ENCODE results near the gene PF4V1.

The PF4V1 gene

GRCh38 chr4:73853246-73853704, at the start of gene PF4V1:
Gene PF4V1, plus strand, starts transcription at chr4:73853296. Its CDS starts 67 bp downstream, at chr4:73853363.
- DNase-seq: no peak

GRCh38 chr4:73810191-73810590, 42.9 kb upstream of the PF4V1 start:
- no peak for DNase-seq

GRCh38 chr4:73811841-73812240, 41.3 kb upstream of the PF4V1 start:
- no peak for DNase-seq

GRCh38 chr4:73814679-73815078, 38.4 kb upstream of the PF4V1 start:
- no peak for DNase-seq

- DNase-seq: no peak
These were observed 38.0 kb upstream of the PF4V1 start for GRCh38 chr4:73815145-73815544.

- DNase-seq: no peak
These were observed 36.3 kb upstream of the PF4V1 start for GRCh38 chr4:73816814-73817213.

GRCh38 chr4:73817341-73817740, 35.8 kb upstream of the PF4V1 start:
- no peak for DNase-seq

GRCh38 chr4:73821325-73821724, 31.8 kb upstream of the PF4V1 start:
- DNase-seq: no peak

GRCh38 chr4:73822389-73822788, 30.7 kb upstream of the PF4V1 start:
- DNase-seq: no peak

- no peak for DNase-seq
These were observed 30.1 kb upstream of the PF4V1 start for GRCh38 chr4:73822812-73823504.

GRCh38 chr4:73823760-73824159, 29.3 kb upstream of the PF4V1 start:
- DNase-seq: no peak

- DNase-seq: no peak
These were observed 24.1 kb upstream of the PF4V1 start for GRCh38 chr4:73828956-73829355.

- no peak for DNase-seq
These were observed 21.5 kb upstream of the PF4V1 start for GRCh38 chr4:73831569-73831968.

- no peak for DNase-seq
These were observed 20.4 kb upstream of the PF4V1 start for GRCh38 chr4:73832651-73833237.

- no peak for DNase-seq
These were observed 16.5 kb upstream of the PF4V1 start, which contains the start of gene CXCL6 for GRCh38 chr4:73836373-73837279. Gene CXCL6, plus strand, starts transcription at chr4:73836678. Its CDS starts 73 bp downstream, at chr4:73836751.

- DNase-seq: no peak
These were observed 14.0 kb upstream of the PF4V1 start for GRCh38 chr4:73839071-73839470.

- no peak for DNase-seq
These were observed 13.4 kb upstream of the PF4V1 start for GRCh38 chr4:73839715-73840114.

- DNase-seq: no peak
These were observed 11.7 kb upstream of the PF4V1 start for GRCh38 chr4:73841243-73841925.

GRCh38 chr4:73842696-73843095, 10.4 kb upstream of the PF4V1 start:
- DNase-seq: no peak

- no peak for DNase-seq
These were observed 9.7 kb upstream of the PF4V1 start for GRCh38 chr4:73843369-73843768.

GRCh38 chr4:73844345-73844744, 8.8 kb upstream of the PF4V1 start:
- no peak for DNase-seq

GRCh38 chr4:73844806-73845205, 8.3 kb upstream of the PF4V1 start:
- DNase-seq: no peak
